ENCODE results near the gene RIPK1.

DNA sequence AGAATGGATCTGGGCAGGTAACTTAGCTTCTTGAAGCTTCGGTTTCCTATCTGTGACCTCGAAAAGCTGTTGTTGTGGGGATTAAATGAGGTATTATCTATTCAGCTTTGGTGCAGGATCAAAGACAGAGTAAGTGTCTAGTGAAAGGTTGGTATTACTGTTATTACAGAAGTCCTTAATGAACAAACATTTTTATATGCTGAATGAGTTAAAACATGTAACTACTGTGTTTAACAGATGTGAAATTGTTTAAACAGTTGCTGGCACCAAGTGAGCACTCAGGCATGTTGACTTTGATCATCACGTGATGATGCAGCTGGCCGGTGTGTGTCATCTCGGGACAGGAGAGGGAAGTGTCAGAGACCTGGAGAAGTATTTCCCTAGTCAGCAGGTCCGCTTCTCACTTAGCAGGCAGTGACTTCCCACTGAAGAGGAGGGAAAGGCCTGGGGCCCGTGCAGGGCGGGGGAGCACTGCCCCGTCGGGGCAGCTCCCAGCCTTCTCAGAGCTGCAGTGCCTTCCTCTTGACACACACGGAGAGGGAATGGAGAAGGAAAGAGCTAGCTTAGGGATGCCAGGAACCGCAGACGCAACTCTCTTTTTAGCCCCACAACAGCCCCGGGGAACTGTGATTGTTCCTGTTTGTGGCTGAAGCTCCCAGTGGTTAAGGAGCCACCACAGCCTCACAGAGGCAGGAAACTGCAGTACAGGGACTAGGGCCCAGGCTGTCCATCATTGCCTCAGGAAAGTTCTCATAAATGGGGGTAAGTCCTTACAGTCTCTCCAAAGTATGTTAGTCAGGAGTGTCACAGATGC lies 71.0 kb downstream of the RIPK1 start:
- TF ChIP-seq, protein P1, sequence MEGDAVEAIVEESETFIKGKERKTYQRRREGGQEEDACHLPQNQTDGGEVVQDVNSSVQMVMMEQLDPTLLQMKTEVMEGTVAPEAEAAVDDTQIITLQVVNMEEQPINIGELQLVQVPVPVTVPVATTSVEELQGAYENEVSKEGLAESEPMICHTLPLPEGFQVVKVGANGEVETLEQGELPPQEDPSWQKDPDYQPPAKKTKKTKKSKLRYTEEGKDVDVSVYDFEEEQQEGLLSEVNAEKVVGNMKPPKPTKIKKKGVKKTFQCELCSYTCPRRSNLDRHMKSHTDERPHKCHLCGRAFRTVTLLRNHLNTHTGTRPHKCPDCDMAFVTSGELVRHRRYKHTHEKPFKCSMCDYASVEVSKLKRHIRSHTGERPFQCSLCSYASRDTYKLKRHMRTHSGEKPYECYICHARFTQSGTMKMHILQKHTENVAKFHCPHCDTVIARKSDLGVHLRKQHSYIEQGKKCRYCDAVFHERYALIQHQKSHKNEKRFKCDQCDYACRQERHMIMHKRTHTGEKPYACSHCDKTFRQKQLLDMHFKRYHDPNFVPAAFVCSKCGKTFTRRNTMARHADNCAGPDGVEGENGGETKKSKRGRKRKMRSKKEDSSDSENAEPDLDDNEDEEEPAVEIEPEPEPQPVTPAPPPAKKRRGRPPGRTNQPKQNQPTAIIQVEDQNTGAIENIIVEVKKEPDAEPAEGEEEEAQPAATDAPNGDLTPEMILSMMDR (conservative IDR thresholded peaks at IDR 0.05; ENCODE audit: low read length) = no peak
- no peak for TF ChIP-seq EZH2phosphoT487 (IDR thresholded peaks at IDR 0.05; ENCODE audit: borderline replicate concordance)
